MM.1S (cell line): ENCODE data around the gene AKAP4.

Experiments used
- DNase-seq: peaks from one replicate; pipeline ENCODE4 v3.0.0-alpha.2; 2015
- H2AFZ ChIP-seq: fragments of 300-600 bp; sonication (generic); 2 replicates; pipeline ENCODE4 v1.6.0; 2016; ENCODE audit warnings: antibody characterized with exemption, low read length
- H3F3A ChIP-seq: fragments of 300-600 bp; sonication (generic); 2 replicates; pipeline ENCODE4 v1.6.1; 2016; ENCODE audit warnings: mild to moderate bottlenecking, antibody characterized with exemption, low read length, moderate library complexity, mixed read lengths; ENCODE audit not compliant: insufficient read depth
- H3K27ac ChIP-seq: fragments of 300-600 bp; sonication (generic); 2 replicates; pipeline ENCODE4 v1.5.1; 2016; ENCODE audit warnings: mild to moderate bottlenecking, low read length
- H3K27me3 ChIP-seq: fragments of 300-600 bp; sonication (generic); replicated peaks from 2 replicates; pipeline ENCODE4 v1.6.0; 2016; ENCODE audit warnings: low read length; ENCODE audit not compliant: insufficient read depth
- H3K36me3 ChIP-seq: fragments of 300-600 bp; sonication (generic); replicated peaks from 2 replicates; pipeline ENCODE4 v1.6.1; 2016; ENCODE audit warnings: mild to moderate bottlenecking, low read length, mixed read lengths; ENCODE audit not compliant: insufficient read depth
- H3K4me1 ChIP-seq: fragments of 300-600 bp; sonication (generic); 2 replicates; pipeline ENCODE4 v1.6.1; 2016; ENCODE audit warnings: low read length, mixed read lengths
- H3K4me2 ChIP-seq: fragments of 300-600 bp; sonication (generic); 2 replicates; pipeline ENCODE4 v1.6.0; 2016; ENCODE audit warnings: low read depth, low read length
- H3K4me3 ChIP-seq: fragments of 300-600 bp; sonication (generic); 2 replicates; pipeline ENCODE4 v1.5.1; 2016; ENCODE audit warnings: low read length, mixed read lengths
- H3K79me2 ChIP-seq: fragments of 300-600 bp; sonication (generic); 2 replicates; pipeline ENCODE4 v1.6.1; 2016; ENCODE audit warnings: mixed run types, low read length, mixed read lengths
- H3K9ac ChIP-seq: fragments of 300-600 bp; sonication (generic); 2 replicates; pipeline ENCODE4 v1.6.1; 2016; ENCODE audit warnings: low read length, mixed read lengths
- H3K9me2 ChIP-seq: fragments of 300-600 bp; sonication (generic); replicated peaks from 2 replicates; pipeline ENCODE4 v1.6.1; 2016; ENCODE audit warnings: mild to moderate bottlenecking, low read length, mixed read lengths; ENCODE audit not compliant: insufficient read depth
- H3K9me3 ChIP-seq: fragments of 300-600 bp; sonication (generic); replicated peaks from 2 replicates; pipeline ENCODE4 v1.6.1; 2016; ENCODE audit warnings: mild to moderate bottlenecking, low read length, mixed read lengths; ENCODE audit not compliant: insufficient read depth
- H4K20me1 ChIP-seq: fragments of 300-600 bp; sonication (generic); 2 replicates; pipeline ENCODE4 v1.6.1; 2016; ENCODE audit warnings: mild to moderate bottlenecking, low read length, moderate library complexity, mixed read lengths; ENCODE audit not compliant: insufficient read depth
- CTCF ChIP-seq: fragments of 300-600 bp; sonication (generic); IDR thresholded peaks from 2 replicates; pipeline ENCODE4 v1.5.1; 2016; ENCODE audit warnings: antibody characterized with exemption, low read length, mixed read lengths
- EZH2 ChIP-seq: fragments of 300-600 bp; sonication (generic); optimal IDR thresholded peaks from 2 replicates; pipeline ENCODE3; 2017; ENCODE audit warnings: low read depth, mild to moderate bottlenecking, antibody characterized with exemption, low read length, mixed read lengths
- EZH2phosphoT487 ChIP-seq: fragments of 300-600 bp; sonication (generic); IDR thresholded peaks from 2 replicates; pipeline ENCODE4 v1.6.1; 2018; ENCODE audit warnings: antibody characterized with exemption, low read length

The AKAP4 gene

GRCh38 chrX:50183891-50184290, 16.9 kb downstream of the AKAP4 start:
- no peaks in the 10 kb centered on the region for H3K9me2 ChIP-seq
- no peak for DNase-seq
- H4K20me1 ChIP-seq: no peaks in the 10 kb centered on the region
- H3K4me2 ChIP-seq: no peak overlapping the region
- H3K27ac ChIP-seq: no peak overlapping the region
- H3K79me2 ChIP-seq: no peaks in the 10 kb centered on the region
- H3K9ac ChIP-seq: no peak overlapping the region
- no peak overlapping the region for H3K4me3 ChIP-seq
- peaks cover 9% of the 10 kb centered on the region for H3K4me1 ChIP-seq
- H3K36me3 ChIP-seq: no peaks in the 10 kb centered on the region
- TF ChIP-seq CTCF: no peak
- TF ChIP-seq EZH2: no peak
- no peak for TF ChIP-seq EZH2phosphoT487
- 0 out of 2 replicates have a peak, but pooled peaks cover 4% of the 10 kb centered on the region for H3F3A ChIP-seq
- H3K9me3 ChIP-seq: no peaks in the 10 kb centered on the region
- H2AFZ ChIP-seq: no peak overlapping the region
- no peaks in the 10 kb centered on the region for H3K27me3 ChIP-seq

GRCh38 chrX:50180073-50180940, 20.5 kb downstream of the AKAP4 start:
- Histone ChIP-seq H3K4me2 (peak overlapping the region; percentile 83), H3K9me2 (no peaks in the 10 kb centered on the region)
- DNase-seq: peak; percentile 50

GRCh38 chrX:50169717-50170116, 31.1 kb downstream of the AKAP4 start:
- no peaks in the 10 kb centered on the region for H3F3A ChIP-seq

More at GRCh38 chrX:50180073-50180940, 20.5 kb downstream of the AKAP4 start:
- Histone ChIP-seq H3K4me3 (peak overlapping the region; percentile 44; the same call in 1 of the 2 replicates), H4K20me1 (no peaks in the 10 kb centered on the region), H3K79me2 (no peaks in the 10 kb centered on the region), H3K9ac (peak overlapping the region; percentile 41; the same call in 1 of the 2 replicates), H3K4me1 (peaks cover 9% of the 10 kb centered on the region), H3K27ac (peak overlapping the region; percentile 77; the same call in 1 of the 2 replicates), H3K27me3 (no peaks in the 10 kb centered on the region), H3K9me3 (no peaks in the 10 kb centered on the region), H3K36me3 (no peaks in the 10 kb centered on the region), H3F3A (0 out of 2 replicates have a peak, but pooled peaks cover 4% of the 10 kb centered on the region), H2AFZ (peak overlapping the region; percentile 65)
- no peak for TF ChIP-seq EZH2phosphoT487

More at GRCh38 chrX:50169717-50170116, 31.1 kb downstream of the AKAP4 start:
- Histone ChIP-seq H3K27me3 (no peaks in the 10 kb centered on the region), H3K36me3 (no peaks in the 10 kb centered on the region), H3K27ac (no peak overlapping the region), H2AFZ (no peak overlapping the region), H3K9me2 (no peaks in the 10 kb centered on the region), H3K4me1 (no peaks in the 10 kb centered on the region), H4K20me1 (no peaks in the 10 kb centered on the region), H3K79me2 (no peaks in the 10 kb centered on the region), H3K9me3 (no peaks in the 10 kb centered on the region), H3K9ac (no peak overlapping the region), H3K4me2 (no peak overlapping the region), H3K4me3 (no peak overlapping the region)
- TF ChIP-seq EZH2: no peak
- no peak for TF ChIP-seq CTCF
- no peak for TF ChIP-seq EZH2phosphoT487
- DNase-seq: no peak
